Lower leg skin (tissue), 3 donors: ENCODE data around the gene MSH4.

Experiments used
- POLR2A ChIP-seq, 2 donors: fragments of 450-650 bp; IDR thresholded peaks; one replicate each; pipeline ENCODE4 v1.6.1; 2016 to 2017; ENCODE audit warnings: antibody characterized with exemption in 2 of 2, mild to moderate bottlenecking in 1 of 2, moderate library complexity in 1 of 2
- TF ChIP-seq, protein P1 (sequence below), 3 donors: fragments of 450-650 bp; IDR thresholded peaks; one replicate each; pipeline ENCODE4 v1.5.1; 2016; ENCODE audit warnings: antibody characterized with exemption in 3 of 3, mild to moderate bottlenecking in 3 of 3, moderate library complexity in 2 of 3

DNA sequence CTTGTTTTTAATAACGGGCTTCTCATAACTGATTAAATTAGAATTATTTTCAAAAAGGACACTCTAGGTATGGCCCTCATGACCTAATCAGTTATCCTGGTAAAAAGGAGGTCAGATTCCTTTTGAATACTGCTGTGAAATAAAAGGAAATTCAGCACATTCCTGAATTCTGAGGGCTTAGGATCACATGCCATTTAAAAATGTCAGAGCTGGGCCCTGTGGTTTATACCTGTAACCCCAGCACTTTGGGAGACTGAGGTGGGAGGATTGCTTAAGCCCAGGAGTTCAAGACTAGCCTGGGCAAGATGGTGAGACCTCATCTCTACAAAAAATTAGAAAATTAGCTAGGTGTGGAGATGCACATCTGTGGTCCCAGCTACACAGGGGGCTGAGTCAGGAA, 28.7 kb upstream of the MSH4 start:
- TF ChIP-seq, protein P1, sequence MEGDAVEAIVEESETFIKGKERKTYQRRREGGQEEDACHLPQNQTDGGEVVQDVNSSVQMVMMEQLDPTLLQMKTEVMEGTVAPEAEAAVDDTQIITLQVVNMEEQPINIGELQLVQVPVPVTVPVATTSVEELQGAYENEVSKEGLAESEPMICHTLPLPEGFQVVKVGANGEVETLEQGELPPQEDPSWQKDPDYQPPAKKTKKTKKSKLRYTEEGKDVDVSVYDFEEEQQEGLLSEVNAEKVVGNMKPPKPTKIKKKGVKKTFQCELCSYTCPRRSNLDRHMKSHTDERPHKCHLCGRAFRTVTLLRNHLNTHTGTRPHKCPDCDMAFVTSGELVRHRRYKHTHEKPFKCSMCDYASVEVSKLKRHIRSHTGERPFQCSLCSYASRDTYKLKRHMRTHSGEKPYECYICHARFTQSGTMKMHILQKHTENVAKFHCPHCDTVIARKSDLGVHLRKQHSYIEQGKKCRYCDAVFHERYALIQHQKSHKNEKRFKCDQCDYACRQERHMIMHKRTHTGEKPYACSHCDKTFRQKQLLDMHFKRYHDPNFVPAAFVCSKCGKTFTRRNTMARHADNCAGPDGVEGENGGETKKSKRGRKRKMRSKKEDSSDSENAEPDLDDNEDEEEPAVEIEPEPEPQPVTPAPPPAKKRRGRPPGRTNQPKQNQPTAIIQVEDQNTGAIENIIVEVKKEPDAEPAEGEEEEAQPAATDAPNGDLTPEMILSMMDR (IDR thresholded peaks at IDR 0.05) = no peak
- TF ChIP-seq POLR2A (IDR thresholded peaks at IDR 0.05) = no peak
